OCI-LY7 (cell line): ENCODE results near the gene SLC2A8.

Experiments used
- EZH2phosphoT487 ChIP-seq: fragments of 200-600 bp; sonication (generic); IDR thresholded peaks from 2 replicates; pipeline ENCODE4 v1.6.1; 2018; ENCODE audit warnings: low read depth, borderline replicate concordance, mild to moderate bottlenecking, mixed run types, antibody characterized with exemption, low read length, moderate library complexity, mixed read lengths
- TF ChIP-seq, protein P1 (sequence below): fragments of 200-600 bp; sonication (generic); conservative IDR thresholded peaks from 2 replicates; pipeline ENCODE4 v1.5.1; 2014; ENCODE audit warnings: mild to moderate bottlenecking, antibody characterized with exemption, low read length, moderate library complexity, mixed read lengths

DNA sequence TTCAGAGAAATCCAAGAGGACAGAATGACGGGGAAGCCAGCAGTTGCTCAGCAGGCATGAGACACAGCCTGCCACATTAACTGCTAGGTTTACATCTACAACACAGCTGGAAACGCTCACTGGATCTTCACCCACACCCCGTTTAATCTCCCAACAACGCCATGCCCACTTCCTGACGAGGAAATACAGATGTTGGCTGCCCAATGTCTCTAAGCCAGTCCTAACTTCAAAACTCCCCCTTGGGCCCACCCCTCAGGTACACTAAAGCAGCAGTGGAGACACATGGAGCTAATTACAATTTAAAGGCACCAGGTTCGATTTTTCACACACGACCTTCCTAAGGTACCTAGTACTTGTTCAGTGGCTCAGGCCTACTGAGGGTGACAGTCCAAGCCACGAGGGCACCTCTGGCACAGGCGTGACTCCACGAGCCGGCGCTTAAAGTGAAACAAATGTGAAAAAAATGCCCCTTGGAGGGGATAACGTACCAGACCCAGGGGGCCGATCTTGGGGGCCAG is 53.3 kb downstream of the SLC2A8 start:
- TF ChIP-seq, protein P1, sequence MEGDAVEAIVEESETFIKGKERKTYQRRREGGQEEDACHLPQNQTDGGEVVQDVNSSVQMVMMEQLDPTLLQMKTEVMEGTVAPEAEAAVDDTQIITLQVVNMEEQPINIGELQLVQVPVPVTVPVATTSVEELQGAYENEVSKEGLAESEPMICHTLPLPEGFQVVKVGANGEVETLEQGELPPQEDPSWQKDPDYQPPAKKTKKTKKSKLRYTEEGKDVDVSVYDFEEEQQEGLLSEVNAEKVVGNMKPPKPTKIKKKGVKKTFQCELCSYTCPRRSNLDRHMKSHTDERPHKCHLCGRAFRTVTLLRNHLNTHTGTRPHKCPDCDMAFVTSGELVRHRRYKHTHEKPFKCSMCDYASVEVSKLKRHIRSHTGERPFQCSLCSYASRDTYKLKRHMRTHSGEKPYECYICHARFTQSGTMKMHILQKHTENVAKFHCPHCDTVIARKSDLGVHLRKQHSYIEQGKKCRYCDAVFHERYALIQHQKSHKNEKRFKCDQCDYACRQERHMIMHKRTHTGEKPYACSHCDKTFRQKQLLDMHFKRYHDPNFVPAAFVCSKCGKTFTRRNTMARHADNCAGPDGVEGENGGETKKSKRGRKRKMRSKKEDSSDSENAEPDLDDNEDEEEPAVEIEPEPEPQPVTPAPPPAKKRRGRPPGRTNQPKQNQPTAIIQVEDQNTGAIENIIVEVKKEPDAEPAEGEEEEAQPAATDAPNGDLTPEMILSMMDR: no peak
- TF ChIP-seq EZH2phosphoT487: no peak
